ENCODE measurements around the gene SELENOM.

Gene SELENOM

DNA sequence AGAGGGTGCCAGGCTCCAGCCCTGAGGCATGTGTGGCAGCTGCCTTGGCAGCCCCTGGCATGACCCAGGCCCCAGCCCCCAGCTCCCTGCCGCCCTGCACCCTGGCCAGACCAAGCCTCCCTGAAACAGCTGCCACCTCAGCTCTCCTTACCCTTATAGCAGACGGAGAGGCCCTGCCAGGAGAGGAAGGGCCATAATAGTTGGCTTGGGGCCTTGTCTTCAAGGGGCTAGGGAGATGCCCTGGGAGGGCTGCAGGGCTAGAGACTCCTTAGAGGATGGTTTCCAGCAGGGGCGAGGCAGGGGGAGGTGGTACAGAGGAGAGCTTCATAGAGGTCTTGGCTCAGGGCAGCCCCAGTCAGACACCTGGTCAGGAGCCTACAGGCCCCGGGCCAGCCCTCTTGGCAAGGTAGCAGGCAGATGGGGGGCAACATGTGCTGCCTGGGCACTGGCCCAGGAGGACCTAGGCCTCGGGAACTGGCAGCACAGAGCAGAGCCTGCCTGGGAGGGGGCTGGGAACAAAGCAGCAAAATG is 13.3 kb downstream of the SELENOM start:
- no peak overlapping the region for H3K27ac ChIP-seq
- no peaks in the 10 kb centered on the region for H3K36me3 ChIP-seq (ENCODE audit: insufficient read depth, low read length)
- no peak for DNase-seq (ENCODE audit: low read depth, low spot score)
- no peak overlapping the region for H3K9ac ChIP-seq (ENCODE audit: insufficient read length)
- TF ChIP-seq FOXP2 (optimal IDR thresholded peaks at IDR 0.05; ENCODE audit: control extremely low read depth, extremely low read length, insufficient read depth) (no peak), EZH2 (IDR thresholded peaks at IDR 0.05) (no peak), POLR2AphosphoS5 (IDR thresholded peaks at IDR 0.05; ENCODE audit: borderline replicate concordance, low read depth, low read length) (no peak)
- no peak overlapping the region for H3K4me3 ChIP-seq
- no peaks in the 10 kb centered on the region for H3K9me3 ChIP-seq (ENCODE audit: low read depth, low read length)

DNA sequence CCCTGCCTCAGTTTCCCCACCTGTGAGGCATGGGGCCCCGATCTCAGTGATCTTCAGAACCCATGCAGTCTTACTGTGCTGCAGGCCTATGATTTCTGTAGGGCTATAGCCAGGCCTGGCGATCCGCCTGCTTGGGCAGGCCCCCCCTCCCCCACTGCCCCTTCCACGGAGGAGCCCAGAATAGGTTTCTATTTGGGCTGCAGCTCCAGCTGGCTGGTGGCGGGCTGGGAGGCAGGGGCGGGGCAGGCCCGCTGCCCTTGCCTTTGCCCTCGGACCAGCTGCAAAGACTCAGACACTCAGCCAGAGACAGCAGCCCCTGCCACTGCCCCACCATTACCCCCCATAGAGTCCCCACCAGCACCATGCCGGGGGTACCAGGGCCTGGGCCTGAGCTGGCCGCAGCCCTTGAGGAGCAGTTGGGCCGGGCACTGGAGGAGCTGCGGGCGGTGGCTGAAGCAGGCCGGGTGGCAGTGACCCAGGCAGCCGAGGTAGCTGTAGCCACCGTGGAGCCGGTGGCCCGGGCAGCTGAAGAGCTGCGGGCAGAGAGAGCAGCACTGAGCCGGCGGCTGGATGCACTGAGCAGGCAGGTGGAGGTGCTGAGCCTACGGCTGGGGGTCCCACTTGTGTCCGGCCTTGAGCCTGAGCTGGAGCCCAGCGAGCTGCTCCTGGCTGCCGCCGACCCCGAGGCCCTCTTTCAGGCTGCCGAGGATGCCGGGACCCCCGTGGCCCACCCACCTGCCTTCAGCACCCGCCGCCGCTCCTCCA is 14.1 kb downstream of the SELENOM start:
- H3K4me3 ChIP-seq = no peak overlapping the region
- H3K27ac ChIP-seq = no peak overlapping the region
- H3K36me3 ChIP-seq (ENCODE audit: insufficient read depth, low read length) = no peaks in the 10 kb centered on the region
- no peak overlapping the region for H3K9ac ChIP-seq (ENCODE audit: insufficient read length)
- no peak for DNase-seq (ENCODE audit: low read depth, low spot score)
- H3K9me3 ChIP-seq (ENCODE audit: low read depth, low read length) = no peaks in the 10 kb centered on the region
- no peak for TF ChIP-seq POLR2AphosphoS5 (IDR thresholded peaks at IDR 0.05; ENCODE audit: borderline replicate concordance, low read depth, low read length)
- no peak for TF ChIP-seq FOXP2 (optimal IDR thresholded peaks at IDR 0.05; ENCODE audit: control extremely low read depth, extremely low read length, insufficient read depth)
- TF ChIP-seq EZH2 (IDR thresholded peaks at IDR 0.05) = no peak

GRCh38 chr22:31092161-31092560 is 15.2 kb downstream of the SELENOM start:
- no peak for DNase-seq (ENCODE audit: low read depth, low spot score)
- TF ChIP-seq FOXP2 (optimal IDR thresholded peaks at IDR 0.05; ENCODE audit: control extremely low read depth, extremely low read length, insufficient read depth) (no peak), EZH2 (IDR thresholded peaks at IDR 0.05) (no peak), POLR2AphosphoS5 (IDR thresholded peaks at IDR 0.05; ENCODE audit: borderline replicate concordance, low read depth, low read length) (no peak)
- Histone ChIP-seq H3K9ac (ENCODE audit: insufficient read length) (no peak overlapping the region), H3K27ac (no peak overlapping the region), H3K4me3 (no peak overlapping the region), H3K9me3 (ENCODE audit: low read depth, low read length) (no peaks in the 10 kb centered on the region), H3K36me3 (ENCODE audit: insufficient read depth, low read length) (no peaks in the 10 kb centered on the region)

GRCh38 chr22:31091106-31091975 is 16.0 kb downstream of the SELENOM start:
- DNase-seq (ENCODE audit: low read depth, low spot score) = no peak
- H3K36me3 ChIP-seq (ENCODE audit: insufficient read depth, low read length) = no peaks in the 10 kb centered on the region

GRCh38 chr22:31090217-31091085 is 16.9 kb downstream of the SELENOM start:
- H3K9me3 ChIP-seq (ENCODE audit: low read depth, low read length) = no peaks in the 10 kb centered on the region
- TF ChIP-seq POLR2AphosphoS5 (IDR thresholded peaks at IDR 0.05; ENCODE audit: borderline replicate concordance, low read depth, low read length) = no peak
- H3K36me3 ChIP-seq (ENCODE audit: insufficient read depth, low read length) = no peaks in the 10 kb centered on the region
- no peak for DNase-seq (ENCODE audit: low read depth, low spot score)
- H3K27ac ChIP-seq = no peak overlapping the region
- H3K9ac ChIP-seq (ENCODE audit: insufficient read length) = no peak overlapping the region
- no peak overlapping the region for H3K4me3 ChIP-seq

More at GRCh38 chr22:31091106-31091975, 16.0 kb downstream of the SELENOM start:
- Histone ChIP-seq H3K9me3 (ENCODE audit: low read depth, low read length) (no peaks in the 10 kb centered on the region), H3K4me3 (no peak overlapping the region), H3K27ac (no peak overlapping the region), H3K9ac (ENCODE audit: insufficient read length) (no peak overlapping the region)
- TF ChIP-seq FOXP2 (optimal IDR thresholded peaks at IDR 0.05; ENCODE audit: control extremely low read depth, extremely low read length, insufficient read depth) (no peak), EZH2 (IDR thresholded peaks at IDR 0.05) (no peak), POLR2AphosphoS5 (IDR thresholded peaks at IDR 0.05; ENCODE audit: borderline replicate concordance, low read depth, low read length) (no peak)

- no peak for DNase-seq (ENCODE audit: low read depth, low spot score)
- Histone ChIP-seq H3K36me3 (ENCODE audit: insufficient read depth, low read length) (no peaks in the 10 kb centered on the region), H3K4me3 (no peak overlapping the region), H3K9ac (ENCODE audit: insufficient read length) (no peak overlapping the region), H3K9me3 (ENCODE audit: low read depth, low read length) (no peaks in the 10 kb centered on the region), H3K27ac (no peak overlapping the region)
- no peak for TF ChIP-seq POLR2AphosphoS5 (IDR thresholded peaks at IDR 0.05; ENCODE audit: borderline replicate concordance, low read depth, low read length)
Observed at GRCh38 chr22:31089160-31090100, 17.9 kb downstream of the SELENOM start.

GRCh38 chr22:31088233-31088986 is 19.0 kb downstream of the SELENOM start:
- H3K36me3 ChIP-seq (ENCODE audit: insufficient read depth, low read length) = no peaks in the 10 kb centered on the region
- TF ChIP-seq POLR2AphosphoS5 (IDR thresholded peaks at IDR 0.05; ENCODE audit: borderline replicate concordance, low read depth, low read length) = no peak
- TF ChIP-seq EZH2 (IDR thresholded peaks at IDR 0.05) = no peak
- no peak for TF ChIP-seq FOXP2 (optimal IDR thresholded peaks at IDR 0.05; ENCODE audit: control extremely low read depth, extremely low read length, insufficient read depth)
- H3K27ac ChIP-seq = no peak overlapping the region
- DNase-seq (ENCODE audit: low read depth, low spot score) = no peak
- H3K9me3 ChIP-seq (ENCODE audit: low read depth, low read length) = no peaks in the 10 kb centered on the region
- H3K9ac ChIP-seq (ENCODE audit: insufficient read length) = no peak overlapping the region
- no peak overlapping the region for H3K4me3 ChIP-seq
